ENCODE results near the gene ARHGEF4.

Gene ARHGEF4

DNA sequence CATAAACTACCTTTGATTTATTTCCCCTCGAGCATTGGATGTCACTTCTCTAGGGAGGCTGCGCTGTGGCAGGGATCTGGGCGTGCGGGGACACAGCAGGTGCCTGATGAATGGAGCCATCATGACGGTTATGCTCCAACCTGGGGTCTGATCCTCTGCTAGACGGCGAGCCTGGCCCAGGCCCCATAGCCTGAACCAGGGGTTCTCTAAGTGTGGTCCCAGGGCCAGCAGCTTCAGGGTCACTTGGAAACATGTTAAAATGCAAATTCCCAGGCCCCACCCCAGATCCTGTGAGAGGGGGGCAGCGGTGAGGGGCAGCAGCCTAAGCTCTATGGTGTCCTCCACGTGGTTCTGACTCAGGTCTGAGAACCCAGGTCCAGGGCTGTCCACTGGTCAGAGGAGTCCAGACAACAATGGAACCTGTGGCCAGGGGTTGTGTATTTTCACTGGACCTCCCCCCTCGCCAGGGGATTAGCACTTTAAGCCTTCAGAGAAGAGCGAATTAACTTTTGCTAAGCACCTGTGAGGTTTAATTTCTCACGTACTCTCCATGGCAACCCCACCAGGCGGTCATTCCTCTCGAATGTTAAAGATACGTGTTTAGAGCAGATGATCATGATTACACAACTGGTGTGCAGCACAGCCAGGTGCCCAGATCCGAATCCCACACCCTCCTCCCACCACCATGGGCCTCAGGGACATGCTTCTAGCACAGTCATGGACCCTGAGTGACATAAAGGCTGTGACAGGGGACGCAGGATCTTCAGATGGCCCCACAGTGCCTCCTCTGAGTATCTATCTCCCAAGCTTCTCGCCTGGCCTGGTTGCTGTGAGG lies 1.6 kb upstream of the ARHGEF4 start:
- DNase-seq = no peak

DNA sequence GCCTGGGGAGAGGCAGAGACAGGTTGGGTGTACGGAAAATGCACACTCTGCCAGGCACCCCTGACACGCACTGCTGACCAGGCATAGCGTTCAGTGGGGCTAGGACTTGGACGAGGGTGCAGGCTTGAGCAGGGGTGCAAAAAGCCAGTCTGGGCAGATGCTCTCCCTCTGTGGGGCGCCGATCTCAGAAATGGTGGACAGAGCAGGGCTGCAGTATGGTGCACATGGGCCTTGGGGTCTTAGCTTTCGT lies 1.0 kb upstream of the ARHGEF4 start:
- no peak for DNase-seq

DNA sequence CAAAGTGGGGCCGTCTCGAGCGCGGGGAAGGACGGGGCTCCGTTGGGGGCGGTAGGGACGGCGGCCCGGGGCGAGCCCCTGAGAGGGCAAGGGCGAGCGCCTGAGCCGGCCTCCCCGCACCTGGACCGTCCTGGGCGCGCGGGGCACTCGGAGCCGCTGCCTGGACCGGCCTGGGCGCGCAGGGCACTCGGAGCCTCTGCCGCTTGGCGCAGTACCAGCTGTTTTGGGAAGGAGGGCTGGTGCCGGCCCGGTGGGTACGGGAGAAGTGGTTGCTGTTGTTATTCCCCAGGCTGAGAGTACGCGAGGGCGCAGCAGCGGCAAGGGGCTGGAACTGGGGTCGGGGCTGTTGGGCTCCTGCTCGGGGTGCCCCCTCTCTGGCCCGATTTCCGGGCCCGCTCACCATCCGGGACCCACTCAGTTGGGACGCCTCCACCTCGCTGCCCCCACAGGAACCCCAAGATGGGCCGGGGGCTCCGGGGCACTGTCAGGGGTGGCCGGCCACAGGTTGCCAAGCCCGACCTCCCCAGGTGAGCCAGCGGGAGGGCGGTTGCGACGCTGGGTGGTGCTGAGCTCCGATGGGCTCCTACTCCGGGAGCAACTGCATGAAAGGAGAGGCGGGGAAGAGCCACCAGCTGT lies 579 bp downstream of the ARHGEF4 start:
- DNase-seq = no peak

GRCh38 chr2:130837811-130838565 lies 1.3 kb downstream of the ARHGEF4 start:
- no peak for DNase-seq

GRCh38 chr2:130839011-130839780 lies 2.5 kb downstream of the ARHGEF4 start:
- DNase-seq = no peak

DNA sequence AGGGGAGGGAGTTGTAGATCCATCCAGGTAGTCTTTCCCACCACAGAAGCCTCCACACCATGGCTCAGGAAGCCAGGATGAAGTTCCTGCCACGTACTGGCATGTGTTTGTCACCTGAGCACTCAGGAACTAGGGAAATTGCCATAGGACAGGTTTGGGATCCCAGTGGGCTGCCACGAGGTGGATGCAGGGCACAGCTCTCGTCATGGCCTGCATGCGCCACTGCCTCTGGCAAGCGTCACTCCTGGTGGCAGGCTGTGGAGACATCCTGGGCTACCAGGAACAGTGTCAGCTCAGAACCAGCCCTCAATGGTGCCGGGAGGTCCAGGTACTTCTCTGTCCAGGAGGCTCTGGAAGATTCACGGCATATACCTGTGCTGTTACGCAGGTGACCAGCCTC lies 3.8 kb downstream of the ARHGEF4 start:
- DNase-seq = no peak

GRCh38 chr2:130841741-130842365 lies 5.1 kb downstream of the ARHGEF4 start:
- no peak for DNase-seq

GRCh38 chr2:130842770-130843169 lies 6.1 kb downstream of the ARHGEF4 start:
- DNase-seq = no peak

DNA sequence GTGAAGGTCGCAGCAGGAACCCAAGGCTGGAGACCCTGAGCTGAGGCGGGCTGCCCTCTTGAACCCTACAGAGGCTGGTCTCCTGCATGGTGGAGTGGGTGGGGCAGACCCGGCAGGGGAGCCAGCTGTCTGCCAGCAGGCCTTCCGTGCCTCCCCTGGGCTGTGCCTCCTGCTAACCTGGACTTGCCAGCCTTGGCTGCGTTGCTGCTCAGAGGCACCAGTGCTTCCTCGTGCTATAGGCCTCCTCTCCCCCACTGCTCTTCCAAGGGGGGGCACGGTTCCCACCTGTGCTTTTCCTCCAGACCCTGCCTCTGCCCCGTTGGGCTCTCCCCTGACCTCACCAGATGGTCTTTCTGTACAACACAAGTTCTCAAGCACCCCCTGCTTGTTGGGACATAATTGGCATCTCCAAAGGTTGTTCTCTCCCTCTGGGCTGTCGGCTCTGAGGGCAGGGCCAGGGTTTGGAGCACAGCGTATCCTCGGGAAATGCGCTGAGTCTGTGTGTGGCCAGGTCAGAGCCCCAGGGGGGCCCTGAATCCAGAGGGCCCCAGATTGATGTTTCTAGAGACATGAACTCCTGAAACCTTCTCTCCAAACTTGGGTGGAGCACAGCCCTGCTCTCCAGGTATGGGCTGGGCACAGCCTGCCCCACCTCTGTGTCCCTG lies 6.7 kb downstream of the ARHGEF4 start:
- no peak for DNase-seq

GRCh38 chr2:130844161-130844560 lies 7.4 kb downstream of the ARHGEF4 start:
- DNase-seq = no peak

- DNase-seq = no peak
These were observed 8.9 kb downstream of the ARHGEF4 start for GRCh38 chr2:130845505-130846085.

GRCh38 chr2:130846233-130846632 lies 9.5 kb downstream of the ARHGEF4 start:
- DNase-seq = no peak

- DNase-seq = no peak
These were observed 10.1 kb downstream of the ARHGEF4 start for GRCh38 chr2:130846686-130847375.

DNA sequence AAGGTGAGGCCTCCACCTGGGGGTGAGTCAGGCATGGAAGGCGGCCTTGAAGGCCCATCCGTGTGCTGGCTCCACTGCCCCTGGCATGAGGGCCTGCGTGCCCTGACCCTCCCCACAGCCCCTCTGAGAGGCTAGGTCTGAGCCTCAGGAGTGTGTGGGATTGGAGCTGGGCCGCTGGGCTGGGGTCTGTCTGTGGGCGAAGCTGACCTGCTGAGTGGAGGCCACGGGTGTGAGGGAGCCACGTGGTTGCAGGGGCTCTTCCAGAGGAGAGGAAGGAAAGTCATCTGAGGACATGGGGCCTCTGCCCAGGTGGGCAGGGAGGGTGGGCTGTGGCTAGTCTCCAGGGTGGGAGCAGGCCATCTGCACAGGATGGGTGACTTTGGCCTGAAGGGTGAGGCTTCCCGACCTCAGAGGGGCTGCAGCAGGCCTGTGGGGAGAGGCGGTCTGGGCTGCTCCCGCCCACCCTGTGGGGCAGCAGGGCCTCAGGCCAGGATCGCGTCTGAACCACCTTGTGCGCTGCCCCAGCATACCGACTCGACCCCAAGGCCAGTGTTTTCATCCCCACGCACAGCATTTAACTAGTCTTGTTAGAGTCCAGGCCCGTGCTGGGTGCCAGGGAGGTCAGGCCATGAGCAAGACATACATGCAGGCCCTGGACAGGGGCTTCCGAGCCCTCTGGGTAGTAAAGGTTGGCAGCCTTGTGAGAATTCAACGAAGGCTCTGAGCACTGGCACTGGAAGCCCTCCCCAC lies 11.2 kb downstream of the ARHGEF4 start:
- DNase-seq = no peak

DNA sequence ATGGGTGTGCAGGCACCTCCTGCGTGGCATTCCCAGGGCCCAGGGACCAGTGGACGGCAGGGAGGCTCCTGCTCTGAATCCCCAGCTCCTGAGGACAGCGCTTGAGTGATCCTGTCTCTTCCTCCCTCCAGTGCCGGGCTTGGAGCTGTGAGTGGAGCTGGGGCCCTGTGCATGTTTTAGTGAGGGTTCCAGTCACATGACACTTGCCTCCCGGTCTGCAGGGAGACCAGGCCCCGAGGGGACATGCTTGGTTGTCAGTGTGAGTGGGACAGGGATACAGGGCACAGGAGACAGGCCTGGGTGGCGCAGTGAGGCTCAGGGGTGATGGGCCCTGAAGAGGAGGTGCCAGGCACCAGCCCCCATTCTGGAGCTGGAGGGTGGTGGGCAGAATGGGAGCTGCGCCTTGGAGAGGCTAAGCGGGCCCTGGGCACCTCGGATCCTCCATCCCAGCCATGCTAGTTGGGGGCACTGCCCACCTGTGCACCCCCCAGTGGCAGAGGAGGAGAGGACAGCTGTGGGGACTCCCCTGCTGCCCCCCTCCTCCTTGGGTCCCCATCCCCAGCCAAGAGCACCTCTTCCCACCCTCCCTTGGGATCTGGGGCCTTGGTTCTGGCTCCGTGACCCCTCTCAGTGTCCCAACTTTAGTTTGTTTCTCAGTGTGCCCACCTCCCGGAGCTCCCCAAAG lies 12.0 kb downstream of the ARHGEF4 start:
- DNase-seq = no peak

- no peak for DNase-seq
These were observed 13.4 kb downstream of the ARHGEF4 start for GRCh38 chr2:130849896-130850787.

- no peak for DNase-seq
These were observed 14.3 kb downstream of the ARHGEF4 start for GRCh38 chr2:130850788-130851623.
